Measurements from ENCODE around the gene WRAP73.

WRAP73 gene

GRCh38 chr1:3649342-3650247, at the start of gene WRAP73:
WRAP73 (minus strand) TSS chr1:3650103; CDS start chr1:3649999, 104 bp downstream.
- peak within 1 kb of the TSS; percentile 49 to 60 for H3K27ac ChIP-seq
- peaks cover 15 to 30% (median 23%) of the 10 kb centered on the region in 3 donors for H3K36me3 ChIP-seq
- H3K4me1 ChIP-seq, result peaks cover 0 to 42% (median 38%) of the 10 kb centered on the region in 4 donors
- peaks cover 14 to 43% of the 10 kb centered on the region in 2 donors for H3K27me3 ChIP-seq
- peak; percentile 86 to 92 for DNase-seq
- no peaks in the 10 kb centered on the region for H3K9me3 ChIP-seq
- intact Hi-C loops (cut with DNase I; ENCODE audit: low total_unique reads), result no loop called here
- no peak for TF ChIP-seq CTCF (IDR thresholded peaks at IDR 0.05)
- H3K4me3 ChIP-seq, result peak within 1 kb of the TSS; percentile 85 to 94

GRCh38 chr1:3699596-3699995, 49.7 kb upstream of the WRAP73 start:
- Histone ChIP-seq H3K27ac (no peak overlapping the region), H3K4me3 (no peak overlapping the region), H3K36me3 (no peaks in the 10 kb centered on the region), H3K4me1 (peaks cover 0 to 17% (median 4%) of the 10 kb centered on the region in 4 donors), H3K27me3 (peaks cover 0 to 81% of the 10 kb centered on the region in 2 donors), H3K9me3 (no peaks in the 10 kb centered on the region)
- TF ChIP-seq CTCF (IDR thresholded peaks at IDR 0.05), result no peak
- DNase-seq, result no peak
- intact Hi-C loops (cut with DNase I; ENCODE audit: low total_unique reads), result no loop called here

- Histone ChIP-seq H3K36me3 (no peaks in the 10 kb centered on the region), H3K9me3 (no peaks in the 10 kb centered on the region), H3K27ac (no peak overlapping the region), H3K4me3 (no peak overlapping the region), H3K27me3 (peaks cover 0 to 75% of the 10 kb centered on the region in 2 donors), H3K4me1 (peaks cover 0 to 15% (median 4%) of the 10 kb centered on the region in 4 donors)
- no peak for DNase-seq
- intact Hi-C loops (cut with DNase I; ENCODE audit: low total_unique reads), result no loop called here
- no peak for TF ChIP-seq CTCF (IDR thresholded peaks at IDR 0.05)
Measured at GRCh38 chr1:3698660-3699408, 48.9 kb upstream of the WRAP73 start.

- H3K27me3 ChIP-seq, result peaks cover 0 to 78% of the 10 kb centered on the region in 2 donors
Measured at GRCh38 chr1:3697810-3698209, 47.9 kb upstream of the WRAP73 start.

More at GRCh38 chr1:3697810-3698209, 47.9 kb upstream of the WRAP73 start:
- no peak for TF ChIP-seq CTCF (IDR thresholded peaks at IDR 0.05)
- H3K9me3 ChIP-seq, result no peaks in the 10 kb centered on the region
- H3K36me3 ChIP-seq, result no peaks in the 10 kb centered on the region
- H3K27ac ChIP-seq, result no peak overlapping the region
- no peak overlapping the region for H3K4me3 ChIP-seq
- no peak for DNase-seq
- intact Hi-C loops (cut with DNase I; ENCODE audit: low total_unique reads), result no loop called here
- H3K4me1 ChIP-seq, result peaks cover 0 to 10% (median 4%) of the 10 kb centered on the region in 4 donors
